HT-29 (cell line): ENCODE results near the gene USP33. TPM values are rescaled to one million over a fixed set of nuclear protein-coding genes. Genes with fewer than 3 reads are reported as not detected.
"Not testable (repeated sequence)": the region's sequence is repeated elsewhere in the genome, so short reads cannot be mapped to it uniquely, and the experiment has no call there.

Experiments
- DNase-seq: peaks from one replicate; pipeline ENCODE4 v3.0.0-alpha.2; 2015; ENCODE audit warnings: low spot score
- total RNA-seq: library from RNA; depleted of rRNA; stranded (reverse); fragments of >200 nt; shearing (Covaris generic); gene quantifications from 2 replicates; pipeline ENCODE4 v1.2.3, GENCODE V29; 2014

Gene USP33
- total RNA-seq, 1 experiment from 2014 or later: 23.2 TPM

DNA sequence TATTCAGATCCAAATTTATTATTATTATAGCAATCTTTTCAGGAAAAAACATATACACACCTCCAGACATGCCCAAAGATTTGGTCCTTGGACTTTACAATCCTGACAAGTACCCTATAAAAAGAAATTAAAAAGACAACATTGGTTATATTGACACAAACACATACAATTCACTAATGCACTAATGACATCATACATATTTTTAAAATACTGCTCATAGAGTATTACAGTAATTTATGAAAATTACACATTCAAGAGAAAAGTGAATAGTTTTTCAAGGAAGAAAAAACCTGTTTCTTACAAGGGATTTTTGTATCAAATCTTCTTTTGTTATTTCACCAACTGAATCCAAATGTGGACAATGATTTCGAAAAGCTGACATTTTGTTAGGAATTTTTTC is 18.3 kb downstream of the USP33 start:
- no peak for DNase-seq

DNA sequence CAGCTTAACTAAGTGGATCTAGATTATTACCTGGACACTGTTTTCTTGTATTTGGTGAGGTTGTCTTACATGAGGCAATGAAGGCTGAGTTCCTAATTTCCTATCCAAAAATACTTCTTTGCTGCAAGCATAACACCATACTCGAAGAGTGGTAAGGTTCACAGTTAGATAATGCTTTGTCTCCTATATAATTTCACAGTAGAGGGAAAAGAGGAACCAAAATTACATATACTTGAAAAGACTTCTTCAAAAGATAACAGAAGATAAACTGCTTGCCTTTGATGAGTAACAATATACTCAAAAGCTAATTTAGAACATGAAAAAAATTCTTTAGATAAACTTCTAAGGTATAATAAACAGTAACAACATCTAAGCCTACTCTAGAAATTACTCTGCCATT is 20.4 kb downstream of the USP33 start:
- DNase-seq: no peak

DNA sequence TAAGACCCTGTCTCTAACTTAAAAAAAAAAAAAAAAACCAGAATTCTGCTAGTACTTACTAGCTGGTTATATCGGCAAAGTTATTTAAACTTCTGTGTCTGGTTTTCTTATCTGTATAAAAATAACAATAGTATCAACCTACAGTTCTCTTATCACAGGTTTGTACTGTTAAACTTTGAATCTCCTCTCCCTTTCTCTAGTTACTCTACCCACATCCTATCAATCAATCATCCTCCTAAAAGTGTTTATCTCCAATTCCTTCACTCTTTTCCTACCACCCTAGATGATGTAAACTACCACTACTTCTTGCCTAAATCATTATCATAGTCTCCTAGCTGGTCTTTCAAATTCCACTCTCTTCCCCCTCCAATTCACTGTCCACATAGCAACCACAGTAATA is 27.6 kb downstream of the USP33 start:
- DNase-seq: no peak

DNA sequence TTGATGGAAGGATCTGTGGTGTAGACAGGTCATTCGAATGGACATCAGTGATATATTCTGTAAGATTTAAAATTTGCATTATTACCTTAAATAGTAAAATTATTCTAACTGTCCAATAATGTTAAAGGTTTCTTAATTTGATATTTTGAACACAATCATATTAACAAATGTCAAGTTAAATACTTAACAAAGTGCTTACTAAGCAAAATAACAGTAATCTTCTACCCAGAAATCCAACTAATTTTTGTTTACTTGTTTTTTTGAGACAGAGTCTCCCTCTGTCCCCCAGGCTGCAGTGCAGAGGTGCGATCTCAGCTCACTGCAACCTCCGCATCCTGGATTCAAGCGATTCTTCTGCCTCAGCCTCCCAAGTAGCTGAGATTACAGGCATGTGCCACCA is 33.9 kb downstream of the USP33 start:
- no peak for DNase-seq

DNA sequence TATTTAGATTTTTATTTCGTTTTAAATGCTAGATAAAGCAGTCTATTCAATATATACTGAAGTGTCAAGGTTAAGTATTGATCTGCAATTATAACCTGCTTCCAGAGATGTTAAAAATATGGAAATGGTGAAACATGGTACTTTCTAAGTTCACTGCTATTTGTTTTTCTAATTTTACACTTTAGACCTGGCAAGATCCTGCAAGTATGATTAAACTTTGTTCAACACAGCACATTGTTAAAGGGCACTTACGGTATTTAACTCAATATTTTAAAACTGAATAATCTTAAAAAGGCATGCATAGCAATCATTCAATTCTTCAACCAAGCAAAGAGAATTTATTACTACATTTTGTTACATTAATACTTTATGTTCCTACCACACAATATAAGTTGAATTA is 41.5 kb downstream of the USP33 start:
- no peak for DNase-seq

DNA sequence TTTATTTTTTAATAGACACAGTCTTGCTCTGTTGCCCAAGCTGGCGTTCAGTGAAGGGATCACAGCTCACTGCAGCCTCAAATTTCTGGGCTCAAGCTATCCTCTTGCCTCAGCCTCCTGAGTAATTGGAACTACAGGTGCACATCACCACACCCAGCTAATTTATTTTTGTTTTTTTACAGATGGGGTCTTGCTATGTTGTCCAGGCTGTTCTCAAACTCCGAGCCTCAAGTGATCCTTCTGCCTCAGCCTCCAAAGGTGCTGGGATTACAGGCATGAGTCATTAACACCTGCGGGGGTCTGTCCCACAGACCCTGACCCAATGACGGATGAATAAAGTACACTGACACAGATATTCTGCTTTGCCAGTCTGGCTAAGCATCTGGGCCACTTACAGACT is 43.6 kb downstream of the USP33 start:
- DNase-seq: no peak

DNA sequence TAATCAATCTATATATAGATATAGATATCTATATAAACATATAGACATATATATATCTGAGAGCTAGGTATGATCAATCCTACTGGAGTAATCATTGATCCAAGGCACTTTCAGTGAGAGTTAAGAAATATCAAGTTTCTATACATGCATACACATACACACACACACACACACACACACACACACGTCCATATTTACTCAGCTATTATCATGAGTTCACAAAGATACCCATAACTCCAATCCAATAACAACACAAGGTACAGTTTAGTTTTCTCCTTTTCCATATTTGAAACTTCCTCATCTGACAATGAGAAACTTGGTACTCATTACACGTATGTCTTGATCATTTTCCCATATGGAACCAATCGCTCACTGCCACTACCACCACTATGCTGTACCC is 49.9 kb downstream of the USP33 start:
- DNase-seq: no peak

DNA sequence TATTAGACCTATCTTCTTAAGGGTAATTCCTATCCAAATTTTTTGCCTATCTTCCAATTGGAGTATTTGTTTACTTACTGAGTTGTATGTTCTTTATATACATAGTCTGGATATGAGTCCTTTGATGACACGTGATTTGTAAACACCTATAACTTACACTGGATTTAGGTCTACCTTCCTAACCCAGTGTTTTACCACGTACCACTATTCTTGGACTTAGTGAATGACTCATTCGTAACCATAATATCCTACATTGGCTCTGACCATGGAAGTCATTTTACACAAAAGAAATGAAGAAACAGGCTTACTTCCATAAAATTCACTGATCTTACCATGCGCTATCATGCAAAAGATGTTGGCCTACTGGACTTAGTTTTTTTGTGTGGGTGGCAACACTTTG is 53.3 kb downstream of the USP33 start:
- DNase-seq: no peak

DNA sequence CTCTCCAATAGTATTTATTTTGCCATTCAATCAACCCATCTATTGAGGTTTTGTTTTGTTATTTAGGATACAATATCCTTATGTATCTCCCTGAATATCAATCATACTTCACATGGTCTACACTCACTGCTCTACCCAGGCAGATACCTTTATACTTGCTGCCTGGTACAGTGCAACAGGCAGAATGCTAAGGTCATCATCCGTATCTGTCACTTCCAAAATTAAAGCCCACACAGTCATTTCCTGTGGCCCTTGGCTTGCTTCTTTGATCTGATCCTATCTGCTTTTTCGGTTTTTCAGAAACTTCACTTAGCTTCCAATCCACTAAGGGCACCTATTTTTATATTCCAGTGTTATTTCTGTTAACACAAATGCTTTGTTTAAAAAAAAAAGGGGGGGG is 54.9 kb downstream of the USP33 start:
- DNase-seq: no peak

DNA sequence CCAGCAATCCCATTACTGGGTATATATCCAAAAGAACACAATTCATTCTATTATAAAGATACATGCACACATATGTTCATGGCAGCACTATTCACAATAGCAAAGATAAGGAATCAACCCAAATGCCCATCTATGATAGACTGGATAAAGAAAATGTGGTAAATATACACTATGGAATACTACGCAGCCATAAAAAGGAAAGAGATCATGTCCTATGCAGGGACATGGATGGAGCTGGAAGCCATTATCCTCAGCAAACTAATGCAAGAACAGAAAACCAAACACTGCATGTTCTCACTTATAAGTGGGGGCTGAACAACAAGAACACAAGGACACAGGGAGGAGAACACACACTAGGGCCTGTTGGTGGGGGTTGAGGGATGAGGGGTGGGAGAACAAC is 60.0 kb downstream of the USP33 start:
- DNase-seq: not testable (repeated sequence)

DNA sequence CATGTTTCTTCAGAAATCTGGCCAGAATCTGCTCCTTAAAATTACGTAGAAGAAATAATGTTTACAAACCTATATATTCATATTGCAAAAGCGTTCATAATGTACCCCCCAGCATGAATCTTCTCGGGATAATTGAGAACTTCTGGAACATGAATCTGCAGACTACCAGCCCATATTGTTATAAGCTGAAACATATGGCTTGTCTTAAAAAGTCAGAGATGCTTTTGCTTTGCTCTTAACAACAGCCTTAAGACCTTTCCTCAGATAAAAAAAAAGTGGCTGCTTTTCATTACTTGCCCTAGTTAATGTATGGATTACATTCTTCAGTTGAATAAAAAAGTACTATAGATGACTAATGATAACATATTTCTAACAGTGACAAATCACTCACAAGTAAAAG is 62.2 kb downstream of the USP33 start:
- DNase-seq: no peak

DNA sequence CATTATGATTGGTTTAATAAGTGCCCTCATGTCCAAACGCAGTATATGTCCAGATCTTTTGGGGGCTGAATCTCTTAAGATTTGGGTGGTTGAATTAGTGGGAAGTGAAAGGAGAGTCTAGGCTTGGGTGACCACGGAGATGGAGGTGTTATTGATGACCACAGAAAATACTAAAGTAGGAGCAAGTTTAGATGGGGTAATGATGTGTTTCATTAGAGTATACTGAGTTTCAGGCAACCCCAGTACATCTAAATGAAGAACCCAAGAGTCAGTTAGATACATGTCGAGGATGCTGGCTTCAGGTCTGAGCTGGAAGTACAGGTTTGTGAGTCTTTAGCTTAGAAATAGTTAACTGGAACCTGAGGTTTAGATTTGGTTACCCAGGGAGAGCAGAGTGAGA is 70.7 kb downstream of the USP33 start:
- no peak for DNase-seq

DNA sequence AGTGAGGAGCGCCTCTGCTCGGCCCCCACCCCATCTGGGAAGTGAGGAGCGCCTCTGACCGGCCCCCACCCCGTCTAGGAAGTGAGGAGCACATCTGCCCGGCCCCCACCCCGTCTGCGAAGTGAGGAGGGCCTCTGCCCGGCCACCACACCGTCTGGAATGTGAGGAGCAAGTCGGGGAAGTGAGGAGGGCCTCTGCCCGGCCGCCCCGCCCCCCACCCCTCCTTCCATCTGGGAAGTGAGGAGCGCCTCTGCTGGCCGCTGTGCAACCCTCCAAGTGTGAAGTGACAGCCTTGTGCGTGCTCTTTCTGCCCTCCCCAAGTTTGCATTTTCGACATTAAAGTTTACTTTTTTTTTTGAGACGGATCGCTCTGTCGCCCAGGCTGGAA is 72.1 kb downstream of the USP33 start:
- DNase-seq: peak; percentile 63

DNA sequence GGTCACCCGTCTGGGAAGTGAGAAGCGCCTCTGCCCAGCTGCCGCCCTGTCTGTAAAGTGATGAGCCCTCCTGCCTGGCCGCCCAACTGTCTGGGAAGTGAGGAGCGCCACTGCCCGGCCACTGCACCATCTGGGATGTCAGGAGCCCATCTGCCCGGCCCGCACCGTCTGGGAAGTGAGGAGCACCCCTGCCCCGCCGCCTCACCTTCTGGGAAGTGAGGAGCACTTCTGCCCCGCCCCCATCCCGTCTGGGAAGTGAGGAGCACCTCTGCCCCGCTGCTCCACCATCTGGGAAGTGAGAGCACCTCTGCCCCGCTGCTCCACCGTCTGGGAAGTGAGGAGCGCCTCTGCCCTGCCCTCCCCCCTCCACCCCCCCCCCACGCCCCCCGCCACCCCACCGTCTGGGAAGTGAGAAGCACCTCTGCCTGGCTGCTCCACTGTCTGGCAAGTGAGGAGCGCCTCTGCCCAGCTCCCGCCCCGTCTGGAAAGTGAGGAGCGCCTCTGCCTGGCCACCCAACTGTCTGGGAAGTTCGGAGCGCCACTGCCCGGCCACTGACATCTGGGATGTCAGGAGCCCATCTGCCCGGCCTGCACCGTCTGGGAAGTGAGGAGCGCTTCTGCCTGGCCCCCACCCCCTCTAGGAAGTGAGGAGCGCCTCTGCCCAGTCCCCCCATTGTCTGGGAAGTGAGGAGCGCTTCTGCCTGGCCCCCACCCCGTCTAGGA is 72.7 kb downstream of the USP33 start:
- DNase-seq: no peak

DNA sequence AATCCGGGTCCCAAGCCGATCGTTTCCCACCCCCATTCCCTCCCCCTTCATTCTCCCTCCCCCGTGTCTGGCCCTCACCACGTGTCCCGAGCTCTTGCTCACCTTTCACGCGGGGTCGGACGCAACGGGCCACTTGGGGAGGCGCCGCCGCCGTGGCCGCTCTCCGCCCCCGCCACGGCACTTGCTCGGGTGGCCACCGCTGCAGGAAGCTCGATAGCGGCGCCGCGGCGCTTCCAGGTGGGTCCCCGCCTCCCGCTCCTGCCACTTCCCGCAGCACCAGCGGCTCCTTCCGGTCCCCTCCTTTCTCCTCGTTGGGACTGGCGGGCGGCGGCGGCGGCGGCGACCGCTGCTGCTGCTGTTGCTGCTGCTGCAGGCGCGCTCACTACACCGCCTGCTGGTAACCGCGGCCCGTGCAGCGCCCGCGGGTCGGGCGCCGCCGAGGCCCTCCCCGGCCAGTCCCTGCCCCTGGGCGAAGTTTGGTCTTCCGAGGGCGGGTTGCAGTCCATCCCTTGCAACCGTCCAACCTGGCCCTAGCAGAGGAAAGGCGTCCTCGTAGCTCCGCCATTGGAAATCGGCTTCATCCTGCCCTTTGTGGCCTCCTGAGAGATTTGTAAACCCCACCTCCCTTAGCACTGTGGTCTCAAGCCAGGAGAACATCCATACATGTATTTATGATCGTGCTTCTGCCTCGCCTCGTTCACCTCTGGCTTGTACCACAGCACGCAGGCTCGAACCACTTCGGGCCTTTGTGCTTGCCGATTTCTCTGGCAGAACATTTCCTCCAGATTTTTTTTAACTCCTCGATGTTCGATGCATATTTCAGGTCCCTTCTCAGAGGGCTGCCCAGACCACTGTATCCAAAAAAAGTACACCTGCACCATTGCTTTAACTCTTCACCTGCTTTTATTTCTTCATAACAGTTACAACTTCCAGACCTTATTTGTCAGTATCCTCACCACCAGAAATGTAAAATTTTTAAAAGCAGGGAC is 76.2 kb downstream of the USP33 start:
- peak; percentile 90 for DNase-seq

DNA sequence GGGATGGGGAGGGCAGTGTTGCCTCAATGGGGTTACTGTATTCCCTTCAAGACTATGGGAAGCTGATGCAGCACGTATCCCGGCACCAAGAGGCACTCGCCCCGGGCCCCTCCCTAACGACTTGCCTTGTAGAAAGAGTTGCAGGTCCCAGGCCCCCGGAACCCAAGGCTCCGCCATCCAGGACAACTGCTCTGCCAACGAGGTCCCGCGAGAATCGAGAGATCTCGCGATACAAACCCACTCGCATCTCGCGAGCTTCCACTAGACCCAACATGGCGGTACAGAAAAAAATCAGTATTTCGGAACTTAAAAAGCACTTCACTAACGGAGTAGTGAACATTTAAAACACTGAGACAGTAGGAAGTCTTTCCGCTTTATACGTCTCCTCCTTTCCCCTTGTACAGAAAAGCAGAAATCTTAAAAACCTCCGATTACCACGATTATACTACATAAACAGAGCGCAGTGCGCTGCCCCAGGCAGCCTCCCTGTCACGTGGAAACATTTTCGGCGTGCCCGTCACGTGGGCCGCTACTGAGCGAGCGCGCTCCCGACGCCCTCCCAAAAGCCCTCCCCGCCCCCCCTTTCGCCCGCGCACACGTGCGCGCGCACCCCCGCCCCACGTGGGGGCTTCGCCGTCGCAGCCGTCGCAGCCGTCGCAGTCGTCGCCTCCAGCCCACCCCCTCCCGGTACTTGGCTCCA is 77.0 kb downstream of the USP33 start, which contains the start of gene ZZZ3:
TSS of gene ZZZ3 (minus strand) at position 199 of the 700 bp plus-strand sequence. CDS start 49,304 bp downstream, outside the sequence.
- peak; percentile 95 for DNase-seq

DNA sequence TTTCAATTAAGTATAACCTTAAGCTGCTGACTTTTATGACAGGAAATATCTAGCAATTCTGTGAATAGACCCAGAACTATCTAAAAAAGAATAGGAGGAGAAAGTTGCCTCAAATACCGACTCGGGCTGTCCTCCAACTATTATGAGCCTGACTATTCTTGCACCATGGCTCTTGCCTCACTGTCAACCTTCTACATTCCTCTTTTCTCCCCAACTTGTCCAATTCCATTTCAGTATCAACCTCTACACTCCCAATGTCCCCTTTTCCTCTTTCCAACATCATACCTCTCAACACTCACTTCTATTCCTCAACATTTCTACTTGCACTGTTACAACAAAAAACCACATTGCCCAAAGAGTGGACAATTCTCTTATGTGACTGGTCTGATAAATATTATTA is 79.5 kb downstream of the USP33 start:
- DNase-seq: no peak

DNA sequence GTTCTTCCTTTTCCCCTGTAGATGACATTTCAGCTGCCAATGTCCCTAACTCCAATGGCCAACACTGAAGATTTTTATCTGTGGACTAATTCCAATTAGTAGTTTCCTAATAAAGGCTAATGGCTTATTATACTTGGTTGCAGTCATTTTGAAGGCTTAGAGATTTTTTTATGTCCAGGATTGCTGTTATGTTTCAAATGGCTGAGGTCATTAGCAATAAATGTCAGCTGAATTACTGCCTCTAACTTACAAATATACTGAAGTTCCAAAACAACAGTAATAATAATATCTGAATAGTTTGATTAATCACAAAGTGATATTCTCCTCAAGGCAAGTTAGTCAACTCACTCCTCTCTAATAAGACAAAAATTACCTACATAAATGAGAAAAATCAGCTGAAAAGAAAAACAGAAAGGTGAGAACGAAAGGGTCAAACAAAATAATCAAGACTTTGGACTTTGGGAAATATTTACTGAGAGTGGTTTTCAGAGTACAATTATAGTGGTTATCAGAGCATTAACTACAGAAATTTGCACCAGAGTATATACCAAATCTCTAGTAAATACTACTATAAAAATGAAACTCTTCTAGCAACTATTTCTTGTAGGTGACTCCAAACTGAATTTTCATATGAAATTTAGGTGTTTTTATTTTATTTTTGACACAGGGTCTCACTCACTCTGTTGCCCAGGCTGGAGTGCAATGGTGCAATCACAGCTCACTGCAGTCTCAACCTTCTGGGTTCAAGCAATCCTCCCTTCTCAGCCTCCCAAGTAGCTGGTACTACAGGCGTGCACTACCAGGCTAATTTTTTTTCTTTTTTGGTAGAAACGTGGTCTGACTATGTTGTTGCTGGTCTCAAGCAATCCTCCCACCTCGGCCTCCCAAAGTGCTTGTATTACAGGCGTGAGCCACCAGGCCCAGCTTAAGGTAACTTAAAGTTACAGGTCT is 80.7 kb downstream of the USP33 start:
- DNase-seq: peak; percentile 20

DNA sequence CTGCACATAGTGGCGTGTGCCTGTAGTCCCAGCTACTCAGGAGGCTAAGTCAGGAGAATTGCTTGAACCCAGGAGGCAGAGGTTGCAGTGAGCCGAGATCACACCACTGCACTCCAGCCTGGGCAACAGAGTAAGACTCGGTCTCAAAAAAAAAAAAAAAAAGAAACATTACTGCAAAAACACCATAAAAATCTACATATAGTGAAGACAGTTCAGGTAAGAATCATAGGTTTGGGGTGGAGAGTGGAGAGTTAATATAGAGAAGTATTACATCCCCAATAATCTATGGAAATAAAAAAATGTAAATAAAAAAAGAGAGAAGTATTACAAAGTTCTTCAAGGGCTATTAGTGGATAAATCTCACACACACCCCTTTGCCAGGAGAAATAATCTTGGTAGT is 84.8 kb downstream of the USP33 start:
- not testable (repeated sequence) for DNase-seq

DNA sequence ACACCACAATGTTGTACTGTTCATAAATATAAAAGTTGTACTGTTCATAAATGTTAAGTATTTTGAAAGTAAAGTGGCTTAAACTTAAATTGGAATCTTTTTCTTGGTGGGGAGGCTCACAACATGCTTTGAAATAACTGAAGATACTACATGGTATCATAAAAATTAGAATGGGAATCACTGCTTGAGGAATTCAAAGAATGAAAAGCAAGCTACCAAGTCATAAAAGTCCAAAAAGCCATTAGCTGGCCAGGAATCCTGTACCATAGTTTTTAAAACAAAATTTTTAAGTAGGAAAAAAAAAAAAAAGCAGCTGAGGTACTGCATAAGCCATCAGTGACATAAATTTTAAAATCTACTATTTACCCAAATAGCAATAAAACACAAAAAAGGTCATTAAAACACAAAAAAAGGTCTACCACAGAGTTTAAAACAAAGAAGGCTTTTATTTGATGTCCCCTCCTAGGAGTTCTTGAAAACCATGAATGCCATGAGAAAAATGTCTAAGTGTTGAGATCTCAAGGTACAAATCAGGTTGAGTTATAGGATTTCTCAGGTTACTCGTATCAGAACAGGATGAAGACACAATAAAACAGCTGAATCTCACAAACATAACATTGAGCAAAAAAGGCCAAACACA is 85.8 kb downstream of the USP33 start:
- no peak for DNase-seq
